ENCODE measurements around the gene CD58.

CD58 gene

DNA sequence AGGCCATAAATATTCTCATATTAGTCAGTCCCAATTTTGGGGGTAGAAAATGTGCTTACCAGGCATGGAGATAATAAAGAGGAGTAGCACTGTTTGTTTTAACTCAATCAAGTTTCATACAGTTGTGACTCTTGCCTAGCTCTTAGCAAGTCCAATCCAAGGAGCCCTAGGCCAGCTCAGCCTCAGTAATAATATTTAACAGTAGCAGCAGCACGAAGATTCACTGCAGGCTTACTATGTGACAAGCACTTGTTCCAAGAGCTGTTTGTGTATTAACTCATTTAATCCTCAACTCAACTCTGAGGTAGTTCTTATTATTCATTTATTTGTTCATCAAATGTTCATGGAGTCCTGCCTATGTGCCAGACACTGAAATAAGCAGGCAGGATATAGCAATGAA lies 12.3 kb downstream of the CD58 start:
- Histone ChIP-seq H3K4ac (ENCODE audit: low read depth, low read length) (no peak overlapping the region), H2BK120ac (ENCODE audit: low read depth, low read length) (no peak overlapping the region), H4K8ac (ENCODE audit: low read depth, low read length) (no peak overlapping the region), H3K9ac (ENCODE audit: low read length) (no peak overlapping the region), H3K56ac (ENCODE audit: low read length) (no peak overlapping the region), H3K4me1 (ENCODE audit: control insufficient read depth, low read depth, low read length) (no peaks in the 10 kb centered on the region), H3K23ac (ENCODE audit: low read length) (no peak overlapping the region), H2AK5ac (ENCODE audit: low read length) (no peak overlapping the region), H3K79me1 (ENCODE audit: low read length) (no peaks in the 10 kb centered on the region), H3K27me3 (ENCODE audit: insufficient read depth, low read length, poor library complexity) (no peaks in the 10 kb centered on the region), H3K36me3 (ENCODE audit: control insufficient read depth, insufficient read depth, low read length) (no peaks in the 10 kb centered on the region), H2BK5ac (ENCODE audit: low read length) (no peak overlapping the region), H3K18ac (ENCODE audit: low read length) (no peak overlapping the region), H2BK15ac (replicated peaks; ENCODE audit: low read depth) (no peak overlapping the region), H3K4me2 (ENCODE audit: low read length) (no peak overlapping the region), H3K27ac (ENCODE audit: low read depth, low read length) (no peak overlapping the region), H3K79me2 (ENCODE audit: control insufficient read depth, insufficient read depth, low read length) (no peaks in the 10 kb centered on the region), H4K5ac (ENCODE audit: low read length) (no peak overlapping the region), H3K4me3 (ENCODE audit: low read length) (no peak overlapping the region)
- DNase-seq: no peak
- no CpG with 5 or more reads among the region's 1 CpG for WGBS (ENCODE audit: extremely low coverage, insufficient coverage, low lambda C conversion rate)

DNA sequence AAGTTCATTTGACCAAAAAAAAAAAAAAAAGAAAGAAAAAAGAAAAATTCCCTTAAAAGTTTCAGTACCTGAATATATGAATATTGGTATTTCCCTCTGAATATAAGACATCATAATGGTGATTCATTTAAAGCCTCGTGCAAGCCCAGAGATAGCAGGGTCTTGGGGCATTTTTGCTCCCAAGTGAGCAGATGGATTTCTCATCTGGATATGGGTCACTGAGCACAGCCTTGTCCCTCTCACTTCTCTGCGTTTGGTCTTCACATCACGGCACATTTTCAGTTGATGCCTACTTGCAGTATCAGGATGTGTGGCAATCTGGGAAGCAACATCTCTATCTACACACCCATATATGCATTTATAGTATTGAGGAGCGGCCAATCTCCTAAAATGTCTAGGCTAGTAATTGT lies 12.7 kb downstream of the CD58 start:
- H3K4me1 ChIP-seq (ENCODE audit: control insufficient read depth, low read depth, low read length): no peaks in the 10 kb centered on the region
- H3K4ac ChIP-seq (ENCODE audit: low read depth, low read length): no peak overlapping the region
- no peak overlapping the region for H3K18ac ChIP-seq (ENCODE audit: low read length)
- no peak overlapping the region for H2BK15ac ChIP-seq (replicated peaks; ENCODE audit: low read depth)
- H3K9ac ChIP-seq (ENCODE audit: low read length): no peak overlapping the region
- no peak overlapping the region for H3K27ac ChIP-seq (ENCODE audit: low read depth, low read length)
- no peak overlapping the region for H3K23ac ChIP-seq (ENCODE audit: low read length)
- no peak overlapping the region for H3K4me2 ChIP-seq (ENCODE audit: low read length)
- H2BK5ac ChIP-seq (ENCODE audit: low read length): no peak overlapping the region
- no peak overlapping the region for H4K5ac ChIP-seq (ENCODE audit: low read length)
- H3K56ac ChIP-seq (ENCODE audit: low read length): no peak overlapping the region
- no peak overlapping the region for H4K8ac ChIP-seq (ENCODE audit: low read depth, low read length)
- H2AK5ac ChIP-seq (ENCODE audit: low read length): no peak overlapping the region
- peaks cover 1% of the 10 kb centered on the region for H3K79me1 ChIP-seq (ENCODE audit: low read length)
- no peaks in the 10 kb centered on the region for H3K79me2 ChIP-seq (ENCODE audit: control insufficient read depth, insufficient read depth, low read length)
- H3K36me3 ChIP-seq (ENCODE audit: control insufficient read depth, insufficient read depth, low read length): no peaks in the 10 kb centered on the region
- DNase-seq: no peak
- H3K4me3 ChIP-seq (ENCODE audit: low read length): no peak overlapping the region
- H2BK120ac ChIP-seq (ENCODE audit: low read depth, low read length): no peak overlapping the region
- no peaks in the 10 kb centered on the region for H3K27me3 ChIP-seq (ENCODE audit: insufficient read depth, low read length, poor library complexity)
- no CpG with 5 or more reads among the region's 4 CpGs for WGBS (ENCODE audit: extremely low coverage, insufficient coverage, low lambda C conversion rate)

DNA sequence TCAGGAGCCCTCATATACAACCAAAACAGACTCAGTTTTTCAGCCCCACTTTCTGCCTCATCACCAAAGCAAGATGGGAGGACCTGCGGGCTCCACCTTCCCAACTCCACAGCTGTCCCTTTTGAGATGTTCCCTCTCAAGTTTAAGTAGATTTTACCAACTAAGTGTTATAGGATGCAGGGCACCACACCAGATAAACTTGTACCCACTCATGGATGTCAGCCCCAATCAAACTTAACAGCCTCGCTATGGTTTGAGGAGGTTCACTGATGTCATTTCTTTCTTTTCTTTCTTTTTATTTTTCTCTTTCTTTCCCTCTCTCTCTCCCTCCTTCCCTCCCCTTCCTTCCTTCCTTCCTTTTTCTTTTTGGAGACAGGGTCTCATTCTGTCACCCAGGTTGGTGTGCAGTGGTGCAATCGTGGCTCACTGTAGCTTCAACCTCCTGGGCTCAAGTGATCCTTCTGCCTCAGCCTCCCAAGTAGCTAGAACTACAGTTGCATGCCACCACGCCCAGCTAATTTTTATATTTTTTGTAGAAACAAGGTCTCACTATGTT lies 13.4 kb downstream of the CD58 start:
- no peaks in the 10 kb centered on the region for H3K27me3 ChIP-seq (ENCODE audit: insufficient read depth, low read length, poor library complexity)
- no peak overlapping the region for H2BK15ac ChIP-seq (replicated peaks; ENCODE audit: low read depth)
- no peak overlapping the region for H3K56ac ChIP-seq (ENCODE audit: low read length)
- H2BK5ac ChIP-seq (ENCODE audit: low read length): no peak overlapping the region
- H2AK5ac ChIP-seq (ENCODE audit: low read length): no peak overlapping the region
- H2BK120ac ChIP-seq (ENCODE audit: low read depth, low read length): no peak overlapping the region
- H3K23ac ChIP-seq (ENCODE audit: low read length): no peak overlapping the region
- no peak for DNase-seq
- no peak overlapping the region for H3K27ac ChIP-seq (ENCODE audit: low read depth, low read length)
- no peaks in the 10 kb centered on the region for H3K36me3 ChIP-seq (ENCODE audit: control insufficient read depth, insufficient read depth, low read length)
- no peak overlapping the region for H4K5ac ChIP-seq (ENCODE audit: low read length)
- H3K4me1 ChIP-seq (ENCODE audit: control insufficient read depth, low read depth, low read length): no peaks in the 10 kb centered on the region
- H3K4me3 ChIP-seq (ENCODE audit: low read length): no peak overlapping the region
- H4K8ac ChIP-seq (ENCODE audit: low read depth, low read length): no peak overlapping the region
- H3K4ac ChIP-seq (ENCODE audit: low read depth, low read length): no peak overlapping the region
- WGBS (ENCODE audit: extremely low coverage, insufficient coverage, low lambda C conversion rate): no CpG with 5 or more reads among the region's 4 CpGs
- H3K18ac ChIP-seq (ENCODE audit: low read length): no peak overlapping the region
- no peaks in the 10 kb centered on the region for H3K79me2 ChIP-seq (ENCODE audit: control insufficient read depth, insufficient read depth, low read length)
- no peak overlapping the region for H3K9ac ChIP-seq (ENCODE audit: low read length)
- H3K79me1 ChIP-seq (ENCODE audit: low read length): peaks cover 1% of the 10 kb centered on the region
- H3K4me2 ChIP-seq (ENCODE audit: low read length): no peak overlapping the region

DNA sequence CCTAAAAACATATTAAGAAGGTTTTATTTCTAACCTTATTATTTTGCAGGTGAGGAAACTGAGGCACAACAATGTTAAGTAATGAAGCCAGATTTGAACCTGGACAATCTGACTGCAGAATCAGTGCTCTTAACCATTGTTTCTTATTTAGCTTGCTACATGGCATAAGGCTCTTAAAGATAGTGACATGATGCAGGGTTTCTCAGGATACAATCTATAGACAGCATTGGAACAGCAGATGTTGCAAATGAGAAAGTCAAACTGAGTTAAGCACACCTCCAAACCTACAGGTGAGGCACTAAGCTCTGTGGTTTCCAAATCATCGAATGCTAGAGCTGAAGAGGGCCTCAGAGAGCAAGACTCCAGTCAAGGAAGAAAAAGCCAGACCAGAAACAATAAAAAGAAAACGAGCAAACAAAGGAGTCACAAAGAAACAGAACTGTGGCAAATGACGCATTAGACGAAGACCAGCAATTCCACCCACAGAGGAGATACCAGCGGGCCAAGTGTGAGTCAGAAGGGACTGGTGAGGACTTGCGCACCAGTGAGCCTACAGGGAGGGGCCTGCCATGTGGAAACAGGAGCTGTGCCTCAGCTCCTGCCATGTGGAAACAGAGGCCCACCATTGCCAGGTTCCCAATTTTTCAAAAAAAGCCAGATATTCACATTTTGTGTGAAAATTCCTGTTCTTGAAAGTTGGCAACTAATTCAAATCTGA lies 14.4 kb downstream of the CD58 start:
- H3K23ac ChIP-seq (ENCODE audit: low read length): no peak overlapping the region
- H3K4me1 ChIP-seq (ENCODE audit: control insufficient read depth, low read depth, low read length): no peaks in the 10 kb centered on the region
- H2BK120ac ChIP-seq (ENCODE audit: low read depth, low read length): no peak overlapping the region
- no peak overlapping the region for H4K5ac ChIP-seq (ENCODE audit: low read length)
- H2AK5ac ChIP-seq (ENCODE audit: low read length): no peak overlapping the region
- no peak overlapping the region for H3K4ac ChIP-seq (ENCODE audit: low read depth, low read length)
- H3K18ac ChIP-seq (ENCODE audit: low read length): no peak overlapping the region
- H3K9ac ChIP-seq (ENCODE audit: low read length): no peak overlapping the region
- H3K56ac ChIP-seq (ENCODE audit: low read length): no peak overlapping the region
- no peak overlapping the region for H3K4me2 ChIP-seq (ENCODE audit: low read length)
- no peaks in the 10 kb centered on the region for H3K36me3 ChIP-seq (ENCODE audit: control insufficient read depth, insufficient read depth, low read length)
- H2BK15ac ChIP-seq (replicated peaks; ENCODE audit: low read depth): no peak overlapping the region
- H3K79me1 ChIP-seq (ENCODE audit: low read length): peaks cover 1% of the 10 kb centered on the region
- no peak overlapping the region for H3K27ac ChIP-seq (ENCODE audit: low read depth, low read length)
- no peaks in the 10 kb centered on the region for H3K27me3 ChIP-seq (ENCODE audit: insufficient read depth, low read length, poor library complexity)
- WGBS (ENCODE audit: extremely low coverage, insufficient coverage, low lambda C conversion rate): no CpG with 5 or more reads among the region's 6 CpGs
- no peak overlapping the region for H4K8ac ChIP-seq (ENCODE audit: low read depth, low read length)
- no peak overlapping the region for H3K4me3 ChIP-seq (ENCODE audit: low read length)
- H2BK5ac ChIP-seq (ENCODE audit: low read length): no peak overlapping the region
- no peaks in the 10 kb centered on the region for H3K79me2 ChIP-seq (ENCODE audit: control insufficient read depth, insufficient read depth, low read length)
- no peak for DNase-seq

DNA sequence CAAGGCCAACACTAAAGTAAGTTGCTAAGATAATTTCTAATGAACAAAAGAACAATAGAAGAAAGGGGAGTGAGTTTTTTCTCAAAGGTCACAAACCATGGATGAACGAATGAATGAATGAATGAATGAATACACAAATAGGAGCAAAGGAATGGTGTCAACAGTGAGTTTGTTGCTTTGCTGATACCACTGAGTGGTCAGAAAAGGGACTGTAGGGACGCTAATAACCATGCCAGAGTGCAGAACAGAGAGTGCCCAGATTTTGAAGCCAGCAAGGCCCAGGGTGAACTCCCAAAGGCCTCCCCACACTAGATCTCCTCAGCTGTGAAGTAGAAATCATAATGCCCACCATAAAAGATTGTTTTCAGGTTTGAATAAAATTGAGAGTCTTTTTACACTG lies 15.9 kb downstream of the CD58 start:
- Histone ChIP-seq H3K79me1 (ENCODE audit: low read length) (peaks cover 1% of the 10 kb centered on the region), H2BK15ac (replicated peaks; ENCODE audit: low read depth) (no peak overlapping the region), H3K18ac (ENCODE audit: low read length) (no peak overlapping the region), H2BK120ac (ENCODE audit: low read depth, low read length) (no peak overlapping the region), H4K5ac (ENCODE audit: low read length) (no peak overlapping the region), H3K4me2 (ENCODE audit: low read length) (no peak overlapping the region), H3K27me3 (ENCODE audit: insufficient read depth, low read length, poor library complexity) (no peaks in the 10 kb centered on the region), H3K56ac (ENCODE audit: low read length) (no peak overlapping the region), H3K4me3 (ENCODE audit: low read length) (no peak overlapping the region), H3K23ac (ENCODE audit: low read length) (no peak overlapping the region), H2BK5ac (ENCODE audit: low read length) (no peak overlapping the region), H3K9ac (ENCODE audit: low read length) (no peak overlapping the region), H3K4ac (ENCODE audit: low read depth, low read length) (no peak overlapping the region), H4K8ac (ENCODE audit: low read depth, low read length) (no peak overlapping the region), H3K27ac (ENCODE audit: low read depth, low read length) (no peak overlapping the region), H2AK5ac (ENCODE audit: low read length) (no peak overlapping the region), H3K4me1 (ENCODE audit: control insufficient read depth, low read depth, low read length) (no peaks in the 10 kb centered on the region), H3K36me3 (ENCODE audit: control insufficient read depth, insufficient read depth, low read length) (no peaks in the 10 kb centered on the region), H3K79me2 (ENCODE audit: control insufficient read depth, insufficient read depth, low read length) (no peaks in the 10 kb centered on the region)
- DNase-seq: no peak
- no CpG with 5 or more reads among the region's 2 CpGs for WGBS (ENCODE audit: extremely low coverage, insufficient coverage, low lambda C conversion rate)
